ENCODE measurements around the gene PPARG.
"Not testable (repeated sequence)": the region's sequence is repeated elsewhere in the genome, so short reads cannot be mapped to it uniquely, and the experiment has no call there.

Gene PPARG

DNA sequence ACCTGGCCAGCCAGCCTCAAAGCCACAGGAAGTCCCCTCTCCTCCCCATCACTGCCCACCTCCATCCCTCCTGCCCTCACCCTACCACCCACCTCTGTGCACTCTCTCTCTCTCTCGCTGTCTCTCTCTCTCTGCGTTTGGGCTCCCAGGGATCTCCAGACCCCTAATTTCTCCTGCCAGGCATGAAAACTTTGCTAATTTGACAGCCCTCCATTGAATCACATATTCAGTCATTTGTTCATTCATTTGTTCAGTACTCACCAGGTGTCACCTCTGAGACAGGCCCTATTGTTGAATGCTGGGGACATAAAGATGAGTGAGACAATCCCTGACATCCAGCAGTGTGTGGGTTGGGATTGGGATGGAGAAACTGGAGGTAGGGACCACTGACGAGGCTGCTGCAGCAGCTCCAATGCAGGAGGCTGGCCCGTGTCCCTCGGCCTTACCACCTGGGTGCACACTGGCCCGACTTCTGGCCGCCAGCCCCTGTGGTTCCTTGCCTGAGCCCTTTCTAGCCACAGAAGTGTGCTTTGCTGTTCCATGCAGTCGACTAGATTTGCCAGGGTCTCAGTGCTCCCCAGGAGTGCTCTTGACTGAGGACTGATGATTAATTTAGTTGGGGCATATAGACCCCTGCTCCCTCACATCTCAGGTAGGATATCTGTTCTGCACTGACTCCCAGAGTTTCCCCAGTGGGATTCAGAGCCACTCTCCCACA lies 156.8 kb downstream of the PPARG start:
- DNase-seq, result no peak

- no peak for DNase-seq
These were observed 157.4 kb downstream of the PPARG start for GRCh38 chr3:12446298-12446697.

DNA sequence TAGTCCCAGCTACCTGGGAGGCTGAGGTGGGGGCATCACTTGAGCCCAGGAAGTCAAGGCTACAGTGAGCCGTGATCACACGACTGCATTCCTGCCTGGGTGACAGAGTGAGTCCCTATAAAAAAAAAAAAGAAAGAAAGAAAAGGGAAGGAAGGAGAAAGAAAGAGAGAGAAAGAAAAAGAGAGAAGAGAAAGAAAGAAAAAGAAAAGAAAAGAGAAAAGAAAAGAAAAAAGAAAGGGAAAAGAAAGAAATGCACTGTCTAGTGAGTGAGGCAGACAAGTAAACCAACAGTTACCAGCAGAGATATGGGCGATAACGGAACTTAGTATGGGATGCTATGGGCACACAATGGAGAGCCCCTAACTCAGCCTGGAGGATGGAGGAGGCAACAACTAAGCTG lies 158.2 kb downstream of the PPARG start:
- no peak for DNase-seq

GRCh38 chr3:12448404-12449202 lies 159.7 kb downstream of the PPARG start:
- DNase-seq, result not testable (repeated sequence)

DNA sequence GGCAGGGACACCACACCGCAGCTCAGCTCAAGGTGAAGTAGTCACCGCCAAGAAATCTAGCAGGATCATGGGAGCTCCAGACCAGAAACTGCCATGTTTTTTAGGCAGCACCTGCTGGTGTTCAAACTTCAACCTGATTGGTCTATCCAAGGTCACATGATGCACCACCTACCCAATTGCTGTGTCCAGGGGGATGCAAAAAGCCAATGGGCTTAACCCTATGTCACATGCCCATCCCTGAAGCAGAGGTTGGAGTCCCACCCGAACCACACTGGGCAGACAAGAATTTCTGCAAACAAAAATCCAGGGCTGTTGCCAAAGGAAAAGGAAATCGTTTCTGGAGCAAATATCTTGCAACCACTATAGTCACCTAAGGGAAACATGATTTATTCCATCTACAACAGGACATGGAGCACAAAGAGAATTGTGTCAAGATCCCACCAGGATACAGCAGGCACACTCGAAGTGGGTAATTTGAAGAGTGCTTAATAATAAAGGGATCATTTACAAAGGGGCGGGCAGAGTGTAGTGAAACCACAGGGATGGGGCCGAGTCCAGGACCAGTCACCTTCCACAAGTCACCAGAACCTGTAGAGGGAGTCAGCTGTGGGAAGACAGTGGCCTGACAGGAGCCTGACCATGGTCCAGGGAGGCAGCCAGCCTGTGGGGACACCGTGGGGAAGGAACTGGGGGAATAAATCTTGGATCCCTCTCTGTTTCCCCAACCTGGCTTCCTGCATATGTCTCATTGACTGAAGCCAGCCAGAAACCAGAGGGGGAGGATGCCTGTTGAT lies 161.2 kb downstream of the PPARG start:
- no peak for DNase-seq

GRCh38 chr3:12451481-12451880 lies 162.6 kb downstream of the PPARG start:
- DNase-seq, result no peak

DNA sequence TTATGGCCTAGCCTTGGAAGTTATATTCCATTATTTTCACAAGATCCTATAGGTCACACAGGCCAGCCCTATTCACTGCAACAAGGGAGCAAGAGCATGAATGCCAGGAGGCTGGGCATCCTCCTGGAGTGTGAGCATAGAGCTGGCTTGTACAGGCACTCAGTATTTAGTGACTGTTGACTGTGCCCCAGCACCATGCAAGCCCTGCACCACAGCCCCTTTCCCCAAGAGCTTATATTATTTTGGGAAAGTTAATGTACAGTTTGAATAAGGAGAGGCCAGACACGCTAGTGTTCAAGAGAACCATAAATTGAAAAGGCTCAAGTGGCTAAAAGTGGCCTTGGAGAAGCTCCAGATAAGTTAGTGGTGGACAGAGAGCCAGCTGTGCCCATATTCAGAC lies 163.1 kb downstream of the PPARG start:
- no peak for DNase-seq

DNA sequence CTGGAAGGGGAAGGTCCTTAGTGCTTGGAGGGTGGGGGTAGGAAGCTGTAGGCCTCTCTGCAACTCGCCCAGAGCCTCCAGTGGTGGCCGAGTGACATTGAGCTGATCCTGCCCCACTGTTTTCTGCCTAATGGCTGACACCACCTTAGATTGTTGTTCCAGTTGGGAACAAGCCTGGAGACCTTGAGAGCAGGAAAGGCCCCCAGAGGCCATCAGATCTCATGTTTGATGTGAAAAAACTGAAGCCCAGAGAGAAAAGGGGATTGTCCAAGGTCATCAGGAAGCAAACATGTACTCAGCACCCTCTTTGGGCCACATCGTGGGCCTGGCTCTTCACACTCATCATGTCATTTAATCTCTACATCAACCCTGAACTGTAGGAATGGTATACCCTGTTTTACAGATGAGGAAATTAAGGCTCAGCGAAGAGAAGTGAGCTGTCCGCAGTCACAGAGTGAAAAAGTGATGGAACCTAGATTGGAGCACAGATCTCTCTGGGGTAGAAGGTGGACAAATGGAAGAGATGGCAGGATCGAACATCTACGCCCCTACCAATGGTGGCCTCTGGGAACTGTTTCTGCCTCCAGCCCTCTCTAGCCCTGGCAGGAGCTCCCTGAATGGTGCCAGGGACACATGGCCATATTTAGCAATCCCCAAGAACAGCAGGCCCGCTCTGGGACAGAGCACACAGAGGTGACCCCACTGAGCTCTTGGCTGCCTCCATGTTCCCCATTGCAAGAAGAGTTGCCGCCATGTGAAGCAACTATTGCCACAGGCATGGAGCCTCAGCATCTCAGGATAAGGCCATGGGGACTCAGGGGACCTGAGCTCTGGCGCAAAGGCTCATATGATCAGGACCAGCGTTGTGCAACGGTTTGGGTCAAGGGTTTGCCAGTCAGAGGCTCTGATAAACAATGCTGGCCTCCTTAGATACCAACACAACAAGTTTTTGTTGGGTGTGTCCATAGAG lies 163.8 kb downstream of the PPARG start:
- no peak for DNase-seq

- DNase-seq, result no peak
These were observed 165.4 kb downstream of the PPARG start for GRCh38 chr3:12454076-12454815.

GRCh38 chr3:12454816-12455121 lies 165.9 kb downstream of the PPARG start:
- no peak for DNase-seq

- no peak for DNase-seq
These were observed 166.9 kb downstream of the PPARG start for GRCh38 chr3:12455740-12456139.

GRCh38 chr3:12456441-12456840 lies 167.6 kb downstream of the PPARG start:
- DNase-seq, result no peak

GRCh38 chr3:12457380-12457779 lies 168.5 kb downstream of the PPARG start:
- not testable (repeated sequence) for DNase-seq

GRCh38 chr3:12458901-12459300 lies 170.0 kb downstream of the PPARG start:
- DNase-seq, result no peak

GRCh38 chr3:12460127-12460526 lies 171.3 kb downstream of the PPARG start:
- DNase-seq, result no peak

GRCh38 chr3:12461097-12461649 lies 172.3 kb downstream of the PPARG start:
- DNase-seq, result no peak

DNA sequence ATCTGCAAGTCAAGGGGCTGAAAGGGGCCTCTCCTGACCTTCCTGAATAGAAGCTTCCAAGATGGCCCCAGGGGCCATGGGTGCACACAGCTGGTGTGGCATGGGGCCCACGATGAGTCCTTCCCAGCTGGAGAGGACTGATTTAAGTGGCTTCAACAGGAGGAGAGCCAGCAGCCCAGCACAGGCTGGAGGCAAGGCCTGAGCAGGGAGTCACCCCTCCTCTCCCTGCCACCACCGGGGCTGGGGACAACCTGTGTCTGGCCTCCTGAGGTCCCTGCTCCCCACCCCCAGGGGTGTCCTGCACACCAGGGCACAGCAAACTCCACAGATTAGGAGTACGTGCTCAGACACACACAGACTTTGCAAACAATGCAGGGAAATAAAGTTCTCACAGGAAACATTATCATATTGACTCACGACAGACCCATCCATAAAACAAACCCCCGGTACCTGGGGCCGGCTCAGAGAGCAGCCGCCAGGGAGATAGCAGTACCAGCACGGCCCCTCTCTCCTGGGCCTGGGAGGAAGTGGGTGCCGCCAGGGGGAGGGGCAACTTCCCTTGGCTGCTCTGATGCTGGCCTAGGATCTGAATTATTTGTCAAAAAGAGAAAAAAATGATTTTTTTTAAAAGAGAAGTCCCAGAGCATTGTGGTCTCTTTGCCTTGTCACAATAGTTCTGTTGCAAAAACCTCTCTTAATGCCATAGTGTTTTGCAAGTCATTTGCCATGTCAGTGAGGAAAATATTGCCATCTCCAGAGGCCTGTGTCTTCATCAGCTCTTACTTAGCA lies 173.5 kb downstream of the PPARG start:
- no peak for DNase-seq

DNA sequence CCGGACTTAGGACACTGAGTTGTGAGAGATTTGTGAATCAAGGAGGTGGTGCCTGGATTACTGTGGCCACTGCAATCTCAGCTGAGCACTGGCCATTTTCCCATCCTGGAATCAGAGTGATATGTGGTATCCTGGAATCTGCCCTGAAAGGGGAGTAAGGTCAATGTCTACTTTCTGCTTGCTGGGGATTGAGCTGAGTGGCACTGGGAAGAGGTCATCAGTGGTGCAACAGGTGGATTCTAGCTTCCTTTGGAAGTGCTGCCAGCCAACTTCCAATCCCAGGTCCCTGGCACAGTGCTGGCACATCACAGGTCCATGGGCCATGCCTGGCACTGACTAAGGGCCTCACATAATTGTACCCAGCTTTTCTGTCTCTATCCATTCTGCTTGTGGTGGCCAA lies 174.8 kb downstream of the PPARG start:
- no peak for DNase-seq

DNA sequence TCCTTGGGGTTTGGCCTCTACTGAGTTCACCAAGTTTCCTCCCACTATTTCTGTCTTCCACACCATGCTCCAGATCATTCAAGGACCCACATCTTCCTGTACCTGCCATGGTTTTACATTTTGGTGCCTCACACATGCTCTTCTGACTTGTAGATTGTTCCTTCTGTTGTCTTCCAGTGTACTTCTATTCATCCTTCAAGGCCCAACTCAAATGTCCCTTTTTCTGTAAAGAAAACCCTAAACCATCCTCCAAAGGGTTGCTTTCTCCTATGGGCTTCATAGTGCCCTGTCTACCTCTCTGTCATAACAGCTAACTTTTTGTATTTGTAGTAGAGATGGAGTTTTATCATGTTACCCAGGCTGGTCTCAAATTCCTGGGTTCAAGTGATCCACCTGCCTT lies 175.3 kb downstream of the PPARG start:
- DNase-seq, result no peak

DNA sequence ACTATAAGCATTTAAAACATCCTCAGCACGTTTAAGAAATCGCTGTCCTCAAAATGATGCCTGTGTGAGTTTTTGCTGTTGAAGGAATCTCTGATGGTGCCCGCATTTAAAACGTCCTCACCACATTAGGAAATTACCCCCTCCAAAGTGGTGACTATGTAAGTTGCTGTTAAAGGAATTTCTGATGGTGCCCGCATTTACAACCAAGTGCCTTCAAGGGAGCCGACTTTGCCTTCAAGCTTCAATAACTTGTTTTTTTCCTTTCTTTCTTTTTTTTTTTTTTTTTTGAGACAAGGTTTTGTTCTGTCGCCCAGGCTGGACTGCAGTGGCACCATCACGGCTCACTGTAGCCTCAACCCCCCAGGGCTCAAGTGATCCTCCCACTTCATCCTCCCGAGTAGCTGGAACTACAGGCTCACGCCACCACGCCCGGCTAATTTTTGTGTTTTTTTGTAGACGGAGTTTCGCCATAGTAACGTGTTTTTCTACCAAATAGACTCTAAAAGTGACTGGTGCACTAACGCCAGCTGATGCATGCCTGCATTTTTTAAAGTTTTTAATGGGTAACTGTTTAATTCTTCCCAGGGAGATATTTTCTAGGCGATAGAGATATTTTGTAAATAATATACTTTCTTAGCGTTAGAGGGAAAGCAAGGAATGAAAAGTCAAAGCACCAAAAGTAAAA lies 176.4 kb downstream of the PPARG start:
- no peak for DNase-seq

Measured in activated CD8-positive, alpha-beta memory T cell treated with anti-CD3 and anti-CD28 coated beads, Interleukin-2, amount 50 U/mL, for 48 hours (primary cell).